Fibroblast of the aortic adventitia (primary cell): ENCODE results near the gene FBXO28. TPM values are rescaled to one million over a fixed set of nuclear protein-coding genes. Genes with fewer than 3 reads are reported as not detected.

Experiments
- DNase-seq: peaks from one replicate; pipeline ENCODE4 v3.0.0-alpha.2; 2010; ENCODE audit warnings: low read depth
- H3K4me3 ChIP-seq: 2 replicates; pipeline ENCODE4 v1.5.1; 2011; ENCODE audit warnings: low read depth, mild to moderate bottlenecking, control low read depth, low read length, moderate library complexity
- total RNA-seq: library from RNA; depleted of rRNA; stranded (reverse); fragments of >200 nt; gene quantifications from 2 replicates; pipeline ENCODE4 v1.2.3, GENCODE V29; 2012; ENCODE audit warnings: low replicate concordance
- TF ChIP-seq, protein P1 (sequence below): IDR thresholded peaks from 2 replicates; pipeline ENCODE4 v1.5.1; 2011; ENCODE audit warnings: mild to moderate bottlenecking, low read length, control low read depth, inconsistent platforms; ENCODE audit not compliant: insufficient read depth

The FBXO28 gene
- total RNA-seq, 1 donor = 37.1 TPM

- DNase-seq = no peak
- TF ChIP-seq, protein P1, sequence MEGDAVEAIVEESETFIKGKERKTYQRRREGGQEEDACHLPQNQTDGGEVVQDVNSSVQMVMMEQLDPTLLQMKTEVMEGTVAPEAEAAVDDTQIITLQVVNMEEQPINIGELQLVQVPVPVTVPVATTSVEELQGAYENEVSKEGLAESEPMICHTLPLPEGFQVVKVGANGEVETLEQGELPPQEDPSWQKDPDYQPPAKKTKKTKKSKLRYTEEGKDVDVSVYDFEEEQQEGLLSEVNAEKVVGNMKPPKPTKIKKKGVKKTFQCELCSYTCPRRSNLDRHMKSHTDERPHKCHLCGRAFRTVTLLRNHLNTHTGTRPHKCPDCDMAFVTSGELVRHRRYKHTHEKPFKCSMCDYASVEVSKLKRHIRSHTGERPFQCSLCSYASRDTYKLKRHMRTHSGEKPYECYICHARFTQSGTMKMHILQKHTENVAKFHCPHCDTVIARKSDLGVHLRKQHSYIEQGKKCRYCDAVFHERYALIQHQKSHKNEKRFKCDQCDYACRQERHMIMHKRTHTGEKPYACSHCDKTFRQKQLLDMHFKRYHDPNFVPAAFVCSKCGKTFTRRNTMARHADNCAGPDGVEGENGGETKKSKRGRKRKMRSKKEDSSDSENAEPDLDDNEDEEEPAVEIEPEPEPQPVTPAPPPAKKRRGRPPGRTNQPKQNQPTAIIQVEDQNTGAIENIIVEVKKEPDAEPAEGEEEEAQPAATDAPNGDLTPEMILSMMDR = no peak
- no peak overlapping the region for H3K4me3 ChIP-seq
Measured at GRCh38 chr1:224172229-224172628, 58.3 kb downstream of the FBXO28 start.

DNA sequence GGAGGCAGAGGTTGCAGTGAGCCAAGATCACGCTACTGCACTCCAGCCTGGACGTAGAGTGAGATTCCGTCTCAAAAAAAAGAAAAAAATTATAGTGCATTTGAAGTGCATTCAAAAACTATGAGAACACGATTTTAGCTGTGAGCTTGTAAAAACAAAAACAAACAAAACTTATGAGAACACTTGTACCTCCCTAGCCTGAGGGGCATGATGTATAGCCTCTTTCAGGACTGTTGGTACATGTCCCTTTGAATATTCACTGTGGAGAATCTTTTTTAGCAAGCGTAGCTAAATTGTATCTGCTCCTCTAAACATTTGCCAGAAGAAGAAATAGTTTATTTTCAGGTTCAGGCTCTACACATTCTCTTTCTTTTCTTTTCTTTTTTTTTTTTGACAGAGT lies 59.6 kb downstream of the FBXO28 start:
- TF ChIP-seq, protein P1 = no peak
- H3K4me3 ChIP-seq = no peak overlapping the region
- no peak for DNase-seq

GRCh38 chr1:224175617-224176016 lies 61.7 kb downstream of the FBXO28 start:
- no peak overlapping the region for H3K4me3 ChIP-seq
- no peak for DNase-seq

DNA sequence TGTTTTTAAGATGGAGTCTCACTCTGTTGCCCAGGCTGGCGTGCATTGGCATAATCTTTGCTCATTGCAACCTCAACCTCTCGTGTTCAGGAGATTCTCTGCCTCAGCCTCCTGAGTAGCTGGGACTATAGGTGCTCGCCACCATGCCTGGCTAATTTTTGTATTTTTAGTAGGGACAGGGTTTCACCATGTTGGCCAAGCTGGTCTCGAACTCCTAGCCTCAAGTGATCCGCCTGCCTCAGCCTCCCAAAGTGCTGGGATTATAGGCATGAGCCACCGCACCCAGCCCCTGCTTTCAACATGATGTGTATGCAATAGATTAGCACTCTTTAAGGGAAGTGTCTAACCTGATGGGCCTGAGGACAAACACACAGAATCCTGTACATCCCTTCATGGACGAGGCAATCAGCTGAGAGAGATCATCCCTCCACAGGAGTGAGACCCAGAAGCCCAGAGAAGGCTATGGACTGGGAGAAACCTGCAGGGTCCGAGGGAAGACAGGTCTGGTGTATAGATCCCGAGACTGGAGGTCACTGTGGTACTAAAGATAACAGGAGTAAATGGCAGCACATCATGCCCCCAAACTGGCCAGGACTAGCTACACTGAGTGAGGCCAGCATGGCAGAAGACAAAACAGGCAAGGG lies 63.6 kb downstream of the FBXO28 start:
- no peak for DNase-seq
- H3K4me3 ChIP-seq = no peak overlapping the region
- TF ChIP-seq, protein P1 = no peak

More at GRCh38 chr1:224175617-224176016, 61.7 kb downstream of the FBXO28 start:
- TF ChIP-seq, protein P1 = no peak

- no peak overlapping the region for H3K4me3 ChIP-seq
- DNase-seq = no peak
- TF ChIP-seq, protein P1 = no peak
Measured at GRCh38 chr1:224178894-224179293, 65.0 kb downstream of the FBXO28 start.

DNA sequence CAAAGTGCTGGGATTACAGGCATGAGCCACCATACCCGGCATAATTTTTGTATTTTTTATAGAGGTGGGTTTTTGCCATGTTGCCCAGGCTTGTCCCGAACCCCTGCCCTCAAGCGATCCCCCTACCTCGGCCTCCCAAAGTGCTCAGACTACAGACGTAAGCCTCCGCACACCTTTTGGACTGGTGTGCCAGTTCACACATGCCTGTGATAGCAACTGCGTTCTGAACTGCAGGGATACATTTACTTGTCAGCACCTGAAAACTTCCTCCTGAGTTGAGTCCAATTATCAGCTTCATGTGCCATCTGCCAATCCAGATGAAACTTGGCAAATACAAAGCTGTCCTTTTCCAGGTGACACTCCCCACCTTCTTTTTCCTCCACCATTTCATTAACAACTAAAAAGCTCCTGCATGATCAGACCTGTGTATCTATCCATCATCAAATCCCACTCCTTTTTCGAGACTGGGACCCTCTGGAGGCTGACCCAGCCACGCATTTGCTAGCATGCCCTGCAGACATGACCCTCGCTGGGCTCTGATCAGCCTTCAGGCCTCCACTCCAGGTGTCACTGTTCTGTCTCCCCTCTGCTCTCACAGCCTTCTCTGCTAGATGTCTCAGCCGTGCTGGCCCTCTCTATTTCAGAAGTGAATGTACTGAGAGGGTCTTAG lies 67.0 kb downstream of the FBXO28 start:
- TF ChIP-seq, protein P1 = no peak
- no peak overlapping the region for H3K4me3 ChIP-seq
- no peak for DNase-seq
